CD4-positive, alpha-beta T cell treated with Interleukin-15 for 4 hours (primary cell): Measurements from ENCODE around the gene TIAL1.
"Not testable (repeated sequence)": the region's sequence is repeated elsewhere in the genome, so short reads cannot be mapped to it uniquely, and the experiment has no call there.

ENCODE experiments used
- DNase-seq: peaks from one replicate; pipeline ENCODE4 v3.0.0-alpha.2; 2020; ENCODE audit warnings: low spot score

TIAL1 gene

GRCh38 chr10:119613741-119614140 lies 17.0 kb upstream of the TIAL1 start:
- DNase-seq, result no peak

- no peak for DNase-seq
These were observed 14.7 kb upstream of the TIAL1 start for GRCh38 chr10:119611433-119611832.

GRCh38 chr10:119609516-119609915 lies 12.8 kb upstream of the TIAL1 start:
- DNase-seq, result no peak

- peak; percentile 31 for DNase-seq
These were observed 11.8 kb upstream of the TIAL1 start for GRCh38 chr10:119608316-119609155.

GRCh38 chr10:119604468-119604867 lies 7.7 kb upstream of the TIAL1 start:
- no peak for DNase-seq

- peak; percentile 32 for DNase-seq
These were observed 5.7 kb upstream of the TIAL1 start for GRCh38 chr10:119602241-119603095.

GRCh38 chr10:119598397-119598796 lies 1.6 kb upstream of the TIAL1 start:
- no peak for DNase-seq

- DNase-seq, result no peak
These were observed 832 bp upstream of the TIAL1 start for GRCh38 chr10:119597405-119598186.

GRCh38 chr10:119595676-119596515 lies 868 bp downstream of the TIAL1 start:
- peak; percentile 29 for DNase-seq

- DNase-seq, result no peak
These were observed 1.6 kb downstream of the TIAL1 start for GRCh38 chr10:119595134-119595675.

GRCh38 chr10:119588071-119588470 lies 8.7 kb downstream of the TIAL1 start:
- DNase-seq, result no peak

- no peak for DNase-seq
These were observed 18.4 kb downstream of the TIAL1 start for GRCh38 chr10:119578355-119578754.

- peak; percentile 21 for DNase-seq
These were observed 20.8 kb downstream of the TIAL1 start for GRCh38 chr10:119575991-119576390.

- peak; percentile 47 for DNase-seq
These were observed 21.3 kb downstream of the TIAL1 start for GRCh38 chr10:119575506-119575905.

- DNase-seq, result no peak
These were observed 28.8 kb downstream of the TIAL1 start for GRCh38 chr10:119567978-119568377.

- no peak for DNase-seq
These were observed 34.7 kb downstream of the TIAL1 start for GRCh38 chr10:119562097-119562496.

GRCh38 chr10:119559511-119559910 lies 37.3 kb downstream of the TIAL1 start:
- not testable (repeated sequence) for DNase-seq

- not testable (repeated sequence) for DNase-seq
These were observed 40.7 kb downstream of the TIAL1 start for GRCh38 chr10:119556081-119556480.

GRCh38 chr10:119555178-119555784 lies 41.5 kb downstream of the TIAL1 start:
- DNase-seq, result no peak

GRCh38 chr10:119550827-119551226 lies 45.9 kb downstream of the TIAL1 start:
- DNase-seq, result no peak
